Stimulated activated CD4-positive, alpha-beta T cell treated with anti-CD3 and anti-CD28 coated beads, TNF-alpha, amount 100 ng/mL, for 24 hours (primary cell): ENCODE results near the gene WNT7B.
"Not testable (repeated sequence)": the region's sequence is repeated elsewhere in the genome, so short reads cannot be mapped to it uniquely, and the experiment has no call there.

Experiments used
- DNase-seq, 3 experiments: peaks; one replicate each; pipeline ENCODE4 v3.0.0-alpha.2; 2020; ENCODE audit warnings: low read depth in 3 of 3

WNT7B gene

DNA sequence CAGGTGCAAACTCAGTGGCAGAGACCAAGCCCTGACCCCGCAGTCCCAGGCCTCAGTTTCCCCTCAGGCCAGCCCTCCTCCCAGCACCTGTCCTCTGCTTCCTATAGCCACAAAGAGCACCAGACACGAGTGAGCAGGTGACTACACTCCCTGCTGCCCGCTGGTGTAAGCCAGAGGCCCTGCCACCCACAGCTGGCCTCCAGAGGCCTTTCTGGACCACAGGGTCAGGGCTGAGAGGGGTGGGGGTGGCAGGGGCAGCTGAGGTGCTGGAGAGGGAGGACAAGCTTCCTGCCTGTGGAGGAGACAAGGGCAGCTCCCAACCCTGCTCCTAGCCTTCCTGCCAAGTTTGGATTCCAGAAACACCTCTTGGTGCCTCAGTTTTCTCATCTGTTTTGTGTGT lies 31.3 kb upstream of the WNT7B start:
- DNase-seq: no peak

DNA sequence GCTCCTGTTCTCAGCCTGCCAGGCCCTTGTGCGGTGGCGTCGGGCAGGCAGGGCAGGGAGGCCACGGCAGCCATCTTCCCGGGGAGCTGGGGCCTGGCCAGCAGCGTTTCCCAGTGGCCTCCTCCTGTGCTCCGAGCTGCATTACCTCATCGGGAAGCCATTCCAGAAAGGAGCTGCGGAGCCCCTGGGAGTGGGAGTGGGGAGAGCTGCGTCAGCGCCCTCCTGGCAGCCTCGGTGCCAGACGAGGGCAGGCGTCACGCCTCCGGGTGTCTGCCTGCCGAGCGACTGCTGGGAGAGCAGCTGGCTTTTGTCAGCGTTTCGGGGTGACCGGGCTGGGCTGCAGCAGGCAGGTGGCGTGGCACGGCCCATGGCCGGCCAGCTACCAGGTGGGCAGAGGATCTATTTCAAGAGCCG lies 30.9 kb upstream of the WNT7B start:
- DNase-seq: no peak

DNA sequence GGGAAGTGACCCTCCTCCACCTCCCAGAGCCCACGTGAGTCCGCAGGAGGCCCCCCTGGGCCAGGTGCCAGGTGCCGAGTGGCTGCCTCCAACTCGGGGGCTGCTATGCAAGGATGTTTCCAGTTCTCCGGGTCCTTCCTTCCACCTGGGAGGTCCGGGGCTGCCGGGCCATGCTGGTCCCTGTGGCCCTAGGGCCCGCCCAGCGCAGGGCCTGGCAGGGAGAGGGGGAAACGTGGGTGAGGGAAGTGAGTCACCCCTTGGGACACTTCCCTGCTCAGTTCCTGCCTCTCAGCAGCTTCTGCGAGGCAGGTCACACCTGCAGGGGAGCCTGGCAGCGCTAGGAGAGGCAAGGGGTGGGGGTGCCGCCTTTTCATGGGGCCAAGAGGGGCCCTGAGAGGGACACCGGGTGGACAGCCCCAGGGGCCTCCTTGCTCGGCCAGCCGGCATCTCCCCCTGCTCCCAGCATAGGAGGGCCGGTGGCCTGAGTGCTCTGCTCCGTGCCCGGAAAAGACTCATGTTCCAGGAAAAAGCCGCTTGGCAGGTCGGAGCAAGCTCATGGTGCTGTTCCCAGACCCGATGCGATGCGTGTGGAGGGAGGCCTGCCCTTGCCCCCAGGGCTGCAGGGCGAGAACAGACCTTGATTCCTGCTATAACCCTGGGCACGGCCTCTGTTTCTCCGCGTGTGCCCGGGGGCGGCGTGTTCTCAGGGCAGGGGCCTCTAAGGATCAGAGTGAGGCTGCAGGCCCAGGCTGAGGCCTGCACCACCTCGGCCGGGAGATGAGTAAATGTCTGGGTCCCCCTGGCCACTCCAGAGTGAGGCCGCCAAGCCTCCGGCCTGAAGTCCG lies 30.3 kb upstream of the WNT7B start:
- no peak for DNase-seq

DNA sequence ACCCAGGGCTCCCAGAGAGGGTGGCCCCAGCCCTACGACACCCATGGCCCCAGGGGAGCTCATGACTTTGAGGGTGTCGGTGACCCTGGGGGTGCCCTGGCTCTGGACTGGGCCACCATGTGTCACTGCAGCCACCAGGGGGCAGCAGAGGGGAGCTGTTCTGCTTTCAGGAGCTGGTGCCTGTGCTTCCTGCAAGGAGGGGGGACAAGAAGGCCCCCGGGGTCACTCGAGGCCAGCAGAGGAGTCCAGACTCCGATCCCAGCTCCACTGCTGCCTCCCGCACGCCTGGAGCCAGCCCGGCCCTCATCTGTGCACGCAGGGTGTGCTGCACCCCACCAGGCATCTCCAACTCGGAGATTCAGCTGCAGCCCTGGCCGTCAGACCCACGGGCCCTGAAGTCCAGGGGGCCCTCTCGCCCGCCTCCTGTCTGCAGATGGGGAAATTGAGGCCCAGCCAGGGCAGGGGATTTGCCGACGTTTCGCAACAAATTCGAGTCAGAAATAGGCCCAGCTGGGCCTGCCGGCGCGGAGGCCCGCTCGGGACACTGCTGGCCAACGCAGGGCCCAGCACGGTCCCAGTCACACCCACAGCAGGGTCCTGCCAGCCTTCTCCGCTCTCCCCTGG lies 29.5 kb upstream of the WNT7B start:
- peak; percentile 78 to 86 (median 79) for DNase-seq

- not testable (repeated sequence) for DNase-seq
Measured at GRCh38 chr22:46005116-46005705, 28.2 kb upstream of the WNT7B start.

DNA sequence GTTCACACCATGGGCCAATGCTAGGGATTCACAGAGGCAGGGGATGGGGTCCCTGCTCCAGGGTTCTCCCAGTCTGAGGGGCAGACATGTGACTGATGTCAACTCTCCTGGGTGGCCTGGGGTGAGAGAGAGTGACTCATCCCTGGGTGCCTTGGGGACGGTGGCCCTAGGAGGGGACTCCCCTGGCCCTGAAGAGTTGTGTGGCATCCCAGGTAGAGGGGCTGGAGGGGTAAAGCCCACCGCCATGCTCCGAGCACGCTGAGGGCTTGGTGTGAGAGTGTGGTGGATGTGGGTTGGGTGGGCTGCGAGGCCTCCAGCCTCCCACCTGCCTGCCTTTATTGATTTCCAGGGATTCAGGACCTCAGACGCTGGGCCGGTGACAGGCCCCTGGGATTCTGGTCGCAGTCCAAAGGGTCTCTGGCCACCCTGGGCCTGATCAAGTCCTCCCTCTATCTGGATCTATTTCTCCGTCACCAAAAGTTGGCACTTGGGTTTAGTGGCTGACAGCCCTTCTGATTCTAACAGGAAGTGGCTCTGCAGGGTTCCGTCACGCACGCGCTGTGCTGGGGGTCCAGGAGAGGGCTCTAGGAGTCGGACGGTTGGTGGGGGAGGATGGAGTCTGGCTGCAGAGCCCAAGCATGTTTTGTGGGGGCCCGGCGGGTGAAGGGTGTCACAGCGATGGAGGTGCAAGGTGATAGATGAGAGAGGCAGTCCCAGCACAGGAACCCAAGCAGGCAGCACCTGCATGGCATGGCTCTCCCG lies 27.3 kb upstream of the WNT7B start:
- no peak for DNase-seq

DNA sequence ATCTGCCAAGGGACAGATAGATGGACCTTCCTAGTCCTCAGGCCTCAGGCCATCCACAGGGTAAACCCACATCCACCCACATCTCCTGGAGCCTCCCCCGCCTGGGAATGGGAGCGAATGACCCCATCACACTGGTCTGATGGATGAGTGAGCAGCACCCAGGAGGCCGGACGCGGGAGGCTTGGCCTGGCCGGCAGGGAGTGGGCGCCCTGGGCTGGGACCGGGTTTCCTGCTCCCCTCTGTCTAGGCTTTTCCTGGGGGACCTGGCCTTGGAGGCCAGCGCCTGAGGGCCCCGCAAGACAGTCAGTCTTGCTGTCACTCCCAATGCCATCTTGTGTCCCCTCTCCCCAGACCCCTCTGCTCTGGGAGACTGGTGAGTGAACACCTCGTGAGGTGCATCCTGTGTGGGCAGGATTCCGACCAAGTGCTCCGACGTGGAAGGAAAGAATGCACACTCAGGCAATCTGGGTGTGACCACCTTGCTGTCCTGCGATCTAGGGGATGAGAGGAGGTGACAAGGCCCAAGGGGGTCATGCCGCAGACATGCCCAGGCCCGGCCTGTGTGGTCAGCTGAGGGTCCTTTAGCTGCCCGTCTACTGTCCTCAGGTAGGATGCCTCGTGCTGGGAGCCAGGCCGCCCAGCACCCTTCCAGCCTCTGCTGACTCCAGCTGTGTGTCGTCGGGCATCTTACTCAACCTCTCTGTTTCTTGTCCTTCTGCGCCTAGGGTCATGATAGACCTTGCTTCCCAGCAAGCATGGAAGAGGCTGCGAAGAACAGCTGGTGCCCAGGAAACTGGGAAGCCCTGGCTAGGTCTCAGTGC lies 26.5 kb upstream of the WNT7B start:
- no peak for DNase-seq

DNA sequence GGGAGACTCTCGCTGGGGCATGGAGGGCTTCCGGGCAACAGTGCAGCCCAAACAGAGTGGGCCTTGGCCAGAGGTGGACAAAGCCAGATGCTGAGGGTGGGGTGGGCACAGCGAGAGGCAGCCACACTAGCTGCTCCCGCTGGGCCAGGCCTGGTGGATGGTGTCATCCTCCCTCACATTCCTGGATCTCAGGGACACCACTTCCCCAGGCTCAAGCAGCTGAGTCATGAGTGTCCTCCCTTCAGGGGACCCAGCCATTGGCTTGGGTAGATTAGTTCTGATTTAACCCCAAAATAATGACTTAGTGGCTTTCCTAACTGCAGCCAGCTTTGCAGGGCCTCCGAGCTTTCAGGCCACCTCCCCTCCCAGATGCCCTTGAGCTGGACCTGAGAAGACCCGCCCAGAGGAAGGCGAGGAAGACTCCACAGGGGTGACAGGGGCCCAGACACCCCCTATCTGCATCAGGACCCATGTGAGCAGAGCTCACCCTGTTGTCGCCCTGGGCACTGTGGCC lies 25.9 kb upstream of the WNT7B start:
- no peak for DNase-seq

DNA sequence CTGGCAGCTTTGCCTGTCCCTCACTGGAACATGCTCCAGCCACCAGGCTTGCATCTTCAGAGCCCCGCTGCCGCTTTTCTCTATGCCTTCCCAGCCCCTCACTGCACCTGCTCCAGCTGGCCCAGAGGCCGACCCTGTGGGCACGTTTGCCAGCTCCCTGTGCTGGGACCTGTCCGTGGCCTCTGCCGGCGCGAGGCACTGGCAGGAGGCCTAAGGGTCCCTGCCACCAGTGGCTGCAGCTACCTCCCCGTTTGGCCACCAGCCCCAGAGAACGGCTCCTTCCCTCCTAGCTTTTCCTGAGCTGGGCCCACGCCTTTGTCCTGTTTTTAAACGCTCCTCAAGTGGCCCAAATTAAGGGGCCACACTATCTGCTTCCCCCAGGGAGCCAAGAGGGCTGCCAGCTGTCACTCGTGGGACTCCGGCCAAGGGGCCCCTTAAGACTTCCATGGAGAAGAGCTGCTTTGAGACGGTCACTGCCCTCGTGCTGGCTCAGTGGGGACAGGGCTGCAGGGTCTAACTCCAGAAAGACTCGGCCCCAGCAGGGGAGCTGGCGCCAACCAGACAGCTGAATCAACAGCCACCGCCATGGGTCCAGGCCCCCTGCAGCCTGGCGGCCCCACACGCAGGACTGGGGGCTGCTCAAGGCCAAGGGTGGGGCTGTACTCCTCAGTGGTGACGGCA lies 24.6 kb upstream of the WNT7B start:
- no peak for DNase-seq

- DNase-seq: no peak
Measured at GRCh38 chr22:46001046-46001425, 24.1 kb upstream of the WNT7B start.

- no peak for DNase-seq
Measured at GRCh38 chr22:46000081-46001027, 23.4 kb upstream of the WNT7B start.

DNA sequence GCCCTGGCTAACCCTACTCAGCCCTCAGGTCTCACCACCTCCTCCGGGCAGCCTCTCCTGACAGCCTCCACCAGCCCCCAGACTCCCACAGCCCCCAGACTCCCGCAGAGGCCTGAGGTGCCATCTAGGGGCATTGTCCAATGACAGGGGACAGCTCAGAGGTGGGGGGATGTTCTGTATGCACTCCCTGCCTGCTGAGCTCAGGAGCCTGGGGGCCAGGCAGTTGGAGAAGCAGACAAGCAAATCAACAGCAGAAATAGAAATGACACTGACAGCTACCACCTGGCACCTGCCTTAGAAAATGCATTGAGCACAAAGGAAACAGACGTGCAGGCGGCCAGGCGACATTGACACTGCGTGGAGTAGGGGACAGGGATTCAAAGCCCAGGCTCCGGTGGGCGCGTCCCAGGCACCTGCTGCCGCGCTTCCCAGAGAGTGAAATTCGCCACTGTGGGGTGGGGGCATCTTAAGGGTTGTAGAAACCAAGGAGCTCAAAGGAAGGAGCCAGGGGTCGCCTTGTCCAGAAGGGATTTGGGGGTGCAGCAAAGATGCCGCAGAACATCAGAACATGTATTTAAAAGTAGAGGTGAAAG lies 22.5 kb upstream of the WNT7B start:
- no peak for DNase-seq

GRCh38 chr22:45998638-45999378 lies 21.8 kb upstream of the WNT7B start:
- no peak for DNase-seq

DNA sequence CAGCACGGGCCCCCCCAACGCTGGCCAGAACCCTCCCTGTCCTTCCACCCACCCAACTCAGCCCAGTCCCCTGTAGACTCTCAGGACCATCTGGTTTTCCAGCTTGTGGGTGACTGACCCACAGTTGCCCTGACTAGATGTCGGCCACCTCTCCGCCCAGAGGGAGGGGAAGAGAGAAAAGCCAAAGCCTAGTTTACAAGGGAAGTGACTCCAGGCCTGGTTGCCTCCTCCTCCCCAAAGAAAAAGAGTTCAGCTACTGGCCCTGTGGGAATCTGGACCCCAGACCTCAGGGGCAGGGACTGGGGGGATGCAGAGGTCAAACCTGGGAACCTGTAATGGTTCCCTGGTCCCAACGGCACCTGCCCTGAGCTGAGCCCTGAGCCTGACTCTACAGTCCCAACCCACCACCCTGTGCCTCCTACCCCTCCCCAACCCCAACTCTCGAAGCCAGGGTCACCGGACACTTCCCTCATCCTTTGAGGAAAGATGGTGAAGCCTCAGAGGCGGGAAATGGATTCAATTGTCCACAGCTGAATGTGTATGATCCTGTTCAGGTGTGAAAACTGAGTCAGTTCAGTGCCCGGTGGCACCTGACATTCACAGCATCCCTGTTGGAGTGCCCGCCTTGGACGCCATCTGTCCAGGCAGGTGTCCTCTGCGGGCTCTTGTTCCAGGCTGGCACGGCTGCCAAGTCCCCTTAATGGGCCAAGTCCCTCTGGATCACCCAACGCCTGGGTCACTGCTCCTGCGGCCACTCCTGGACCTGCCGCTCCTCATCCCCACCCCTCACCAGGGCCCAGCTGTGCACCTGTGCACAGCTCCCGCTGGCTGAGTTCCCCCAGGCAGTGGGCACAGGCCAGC lies 21.0 kb upstream of the WNT7B start:
- DNase-seq: no peak

GRCh38 chr22:45997077-45997776 lies 20.3 kb upstream of the WNT7B start:
- DNase-seq: no peak

DNA sequence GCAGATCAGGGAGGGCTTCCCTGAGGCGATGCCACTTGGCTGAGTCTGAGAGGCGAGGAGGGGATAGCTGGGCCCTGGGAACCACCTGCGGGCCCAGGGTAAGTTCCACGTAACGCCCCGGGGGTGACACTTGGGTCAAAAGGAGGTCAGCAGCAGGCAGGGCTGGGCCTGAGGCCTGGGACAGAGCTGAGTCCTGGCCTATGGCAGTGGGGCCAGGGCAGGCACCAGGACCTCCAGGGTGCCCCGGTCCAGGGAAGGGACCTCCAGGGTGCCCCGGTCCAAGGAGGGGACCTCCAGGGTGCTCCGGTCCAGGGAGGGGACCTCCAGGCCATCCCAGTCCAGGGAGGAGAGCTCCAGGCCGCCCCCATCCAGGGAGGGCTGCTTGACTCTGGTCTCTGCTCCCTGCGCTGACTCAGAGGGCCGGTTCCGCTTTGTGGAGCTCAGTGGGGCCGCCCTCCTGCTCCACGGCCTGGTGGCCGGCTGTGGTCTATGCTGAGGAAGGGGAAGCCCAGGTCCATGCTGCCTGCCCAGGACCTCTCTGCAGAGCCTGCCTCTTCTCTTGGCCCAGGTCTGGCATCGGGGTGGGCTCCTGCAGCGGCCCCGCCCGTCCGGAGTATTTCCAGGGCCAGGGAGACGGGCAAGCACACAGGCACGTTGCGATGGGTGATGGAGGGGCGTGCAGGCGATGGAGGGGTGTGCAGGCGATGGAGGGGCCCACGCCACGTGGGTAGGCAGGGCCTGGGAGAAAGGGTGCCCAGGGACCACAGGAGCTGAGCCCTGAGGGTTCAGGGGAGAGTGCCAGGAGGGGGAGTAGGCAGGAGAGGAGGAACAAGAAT lies 19.5 kb upstream of the WNT7B start:
- DNase-seq: no peak
